Stomach (tissue), 9 donors: ENCODE data around the gene NECTIN4. TPM values are rescaled to one million over a fixed set of nuclear protein-coding genes. Genes with fewer than 3 reads are reported as not detected.
A peak's percentile ranks its signal among the peaks of the same experiment; 100 is the strongest.

Source experiments
- DNase-seq, 2 donors: peaks; one replicate each; pipeline versions ENCODE4 v3.0.0 to v3.0.0-alpha.2; 2013 to 2019
- H3K27ac ChIP-seq, 5 donors: fragments of 200-600 bp in 4 of 5; sonication (generic) in 4 of 5; one replicate each; pipeline ENCODE4 v1.5.1; 2013 to 2019; ENCODE audit warnings: mild to moderate bottlenecking in 1 of 5, moderate library complexity in 1 of 5
- H3K27me3 ChIP-seq, 3 donors: fragments of 200-600 bp; sonication (generic); one replicate each; pipeline ENCODE4 v1.5.1; 2017 to 2019; ENCODE audit warnings: mixed run types in 1 of 3
- H3K36me3 ChIP-seq, 4 donors: fragments of 200-600 bp; sonication (generic); 1 replicate in 3 of 4; 2 replicates in 1 of 4; pipeline ENCODE4 v1.5.1; 2016 to 2019
- H3K4me1 ChIP-seq, 4 donors: fragments of 200-600 bp; sonication (generic); one replicate each; pipeline ENCODE4 v1.5.1; 2016 to 2019
- H3K4me3 ChIP-seq, 4 donors: fragments of 200-600 bp; sonication (generic) in 3 of 4; one replicate each; pipeline ENCODE4 v1.5.1; 2016 to 2019; ENCODE audit warnings: mild to moderate bottlenecking in 1 of 4
- H3K9me3 ChIP-seq, 4 donors: fragments of 200-600 bp; sonication (generic); one replicate each; pipeline ENCODE4 v1.5.1; 2016 to 2019
- EP300 ChIP-seq: sonication (generic); formaldehyde crosslinking; IDR thresholded peaks from one replicate; pipeline ENCODE4 v1.6.1; 2017; ENCODE audit warnings: antibody characterized with exemption
- POLR2A ChIP-seq, 4 donors: fragments of 450-650 bp; IDR thresholded peaks; one replicate each; pipeline ENCODE4 v1.6.1; 2016; ENCODE audit warnings: antibody characterized with exemption in 4 of 4, control low read depth in 2 of 4, mild to moderate bottlenecking in 1 of 4, moderate library complexity in 1 of 4
- POLR2AphosphoS5 ChIP-seq, 3 donors: sonication (generic); formaldehyde crosslinking; IDR thresholded peaks; one replicate each; pipeline ENCODE4 v1.6.1; 2016; ENCODE audit warnings: antibody characterized with exemption in 3 of 3
- WGBS, 5 donors: extraction: QIAGEN DNeasy Blood & Tissue Kit in 3 of 5; methylation state at CpG; one replicate each; pipeline versions ENCODE4 v1.1.5 to v1.1.7; 2013 to 2018; 5-methylcytosine and 5-hydroxymethylcytosine counted together
- intact Hi-C: fragments of 100-400 bp; cut with DNase I; formaldehyde crosslinking; loops from one replicate; pipeline ENCODE4 v1.15.1; 2023; ENCODE audit warnings: low total_unique reads
- polyA plus RNA-seq, 3 donors: library from polyadenylated mRNA; stranded (reverse); fragments of 200-250 nt; gene quantifications; one replicate each; pipeline ENCODE4 v1.2.3, GENCODE V29; 2013
- total RNA-seq, 5 donors: library from RNA; depleted of rRNA; stranded (reverse); fragments of >200 nt; gene quantifications; one replicate each; pipeline versions ENCODE4 v1.1.0 to v1.2.3, GENCODE V29; 2014 to 2016
- TF ChIP-seq, protein P1 (sequence below), 7 experiments: fragments of 450-650 bp in 4 of 7; fragments of 200-600 bp in 3 of 7; sonication (generic) in 3 of 7; IDR thresholded peaks; one replicate each; pipeline ENCODE4 v1.5.1; 2016 to 2019; ENCODE audit warnings: antibody characterized with exemption in 7 of 7, control low read depth in 2 of 7, mild to moderate bottlenecking in 1 of 7
- donor health status: healthy with polysubstance abuse.
- donor health status: Bipolar disorder and iron deficiency.
- donor health status: healthy.

NECTIN4 gene
- total and polyA plus RNA-seq, 8 donors = 1.7 to 20.3 (median 5.5) TPM

DNA sequence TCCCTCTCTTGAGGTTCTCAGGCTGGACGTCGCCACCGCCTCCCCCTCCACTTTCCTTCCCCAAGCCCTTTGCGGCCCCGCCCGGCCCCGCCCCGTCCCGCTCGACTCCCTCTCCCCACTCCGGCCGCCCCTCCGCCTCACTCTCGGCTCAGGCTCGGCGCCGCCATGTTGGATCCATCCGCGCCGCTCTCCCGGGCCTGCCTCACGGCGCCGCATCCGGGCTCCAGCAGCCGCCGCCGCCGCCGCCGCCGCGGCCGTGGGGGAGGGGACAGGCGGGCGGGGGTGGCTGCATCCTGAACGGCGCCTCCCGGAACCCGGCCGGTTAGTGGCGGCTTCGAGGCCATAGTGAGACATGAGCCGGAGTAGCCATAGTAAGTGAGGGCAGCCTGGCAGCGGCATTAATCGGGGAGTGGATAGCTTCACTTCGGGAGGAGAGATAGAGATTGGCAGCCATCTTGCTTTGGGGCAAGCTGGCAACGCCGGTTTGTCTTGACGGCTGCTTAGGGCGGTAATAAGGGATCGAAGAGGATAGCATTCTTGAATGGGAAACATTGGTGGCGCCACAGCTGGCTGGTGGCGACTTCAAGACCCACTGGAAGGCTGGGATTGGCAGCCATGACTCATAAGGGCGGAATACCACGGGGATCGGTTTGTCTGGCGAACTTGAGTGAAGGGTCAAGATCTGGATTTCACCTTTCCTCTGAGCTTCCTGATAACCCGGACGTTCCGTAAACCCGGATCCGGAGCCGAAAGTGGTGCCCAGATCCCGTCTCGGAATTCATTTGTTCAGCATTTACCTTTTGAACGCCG lies 43.3 kb upstream of the NECTIN4 start, which contains the start of gene DEDD:
TSS of gene DEDD (minus strand) at position 258 of the 810 bp plus-strand sequence. CDS start 8,205 bp downstream, outside the sequence.
- Histone ChIP-seq H3K4me1 (peaks cover 28 to 64% (median 53%) of the 10 kb centered on the region in 4 donors), H3K27ac (peak within 1 kb of the TSS; percentile 90 to 97 (median 96)), H3K36me3 (peaks cover 14 to 28% (median 23%) of the 10 kb centered on the region in 4 donors), H3K4me3 (peak within 1 kb of the TSS; percentile 66 to 79 (median 74)), H3K9me3 (no peaks in the 10 kb centered on the region), H3K27me3 (no peaks in the 10 kb centered on the region)
- WGBS, 5 donors = 0 to 1% (median 0%) methylated on average over 54 to 68 of the region's 68 CpGs
- DNase-seq = peak; percentile 93 to 98
- TF ChIP-seq, protein P1, sequence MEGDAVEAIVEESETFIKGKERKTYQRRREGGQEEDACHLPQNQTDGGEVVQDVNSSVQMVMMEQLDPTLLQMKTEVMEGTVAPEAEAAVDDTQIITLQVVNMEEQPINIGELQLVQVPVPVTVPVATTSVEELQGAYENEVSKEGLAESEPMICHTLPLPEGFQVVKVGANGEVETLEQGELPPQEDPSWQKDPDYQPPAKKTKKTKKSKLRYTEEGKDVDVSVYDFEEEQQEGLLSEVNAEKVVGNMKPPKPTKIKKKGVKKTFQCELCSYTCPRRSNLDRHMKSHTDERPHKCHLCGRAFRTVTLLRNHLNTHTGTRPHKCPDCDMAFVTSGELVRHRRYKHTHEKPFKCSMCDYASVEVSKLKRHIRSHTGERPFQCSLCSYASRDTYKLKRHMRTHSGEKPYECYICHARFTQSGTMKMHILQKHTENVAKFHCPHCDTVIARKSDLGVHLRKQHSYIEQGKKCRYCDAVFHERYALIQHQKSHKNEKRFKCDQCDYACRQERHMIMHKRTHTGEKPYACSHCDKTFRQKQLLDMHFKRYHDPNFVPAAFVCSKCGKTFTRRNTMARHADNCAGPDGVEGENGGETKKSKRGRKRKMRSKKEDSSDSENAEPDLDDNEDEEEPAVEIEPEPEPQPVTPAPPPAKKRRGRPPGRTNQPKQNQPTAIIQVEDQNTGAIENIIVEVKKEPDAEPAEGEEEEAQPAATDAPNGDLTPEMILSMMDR (IDR thresholded peaks at IDR 0.05) = no peak
- TF ChIP-seq EP300 (peak; percentile 69), POLR2AphosphoS5 (IDR thresholded peaks at IDR 0.05) (peak; percentile 39 to 80 (median 59)), POLR2A (IDR thresholded peaks at IDR 0.05) (no peak)
- intact Hi-C loops = no loop called here

DNA sequence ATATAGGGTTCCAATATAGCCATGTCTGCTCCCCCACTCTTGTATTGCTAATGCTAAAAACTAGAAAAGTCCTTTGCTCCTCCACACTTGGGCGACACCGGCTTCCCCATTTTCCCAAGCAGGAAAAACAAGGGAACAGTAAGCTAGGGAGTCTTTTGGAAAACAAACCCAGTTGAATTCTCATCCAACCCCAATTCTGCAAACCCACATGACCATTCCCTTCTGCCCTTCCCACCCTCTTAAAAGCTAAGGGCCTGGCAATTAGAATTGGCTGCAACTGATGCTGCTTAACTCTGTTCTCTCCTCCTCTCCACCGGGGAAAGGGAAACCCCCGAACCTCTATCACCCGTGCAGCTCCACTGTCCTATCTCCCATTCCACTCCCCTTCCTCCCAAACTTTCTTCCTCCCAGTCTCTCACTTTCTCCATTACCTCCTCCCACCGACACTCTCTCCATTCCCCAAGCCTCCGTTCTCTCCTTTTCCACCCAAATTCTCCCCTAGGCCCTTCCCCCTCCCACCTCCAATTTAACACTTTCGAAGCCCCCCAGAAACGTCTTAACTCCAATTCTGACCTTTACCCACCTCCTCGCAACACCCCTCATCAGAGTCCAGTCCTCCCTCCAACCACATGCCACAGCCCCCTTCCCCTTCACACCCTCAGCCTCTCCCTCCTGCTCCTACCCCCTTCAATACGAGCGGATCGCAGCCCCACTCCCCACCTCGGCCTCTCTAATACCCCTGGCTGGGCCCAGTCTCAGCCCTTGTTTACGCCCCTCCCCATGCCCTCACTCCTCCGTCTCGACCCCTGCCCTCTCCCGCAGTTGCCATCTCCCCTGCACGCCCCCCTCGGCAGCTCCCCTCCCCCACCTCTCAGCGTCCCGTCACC lies 42.4 kb upstream of the NECTIN4 start:
- intact Hi-C loops = no loop called here
- DNase-seq = peak in 1 of 2 donors; percentile 54
- Histone ChIP-seq H3K27ac (peak overlapping the region; percentile 90 to 97 (median 96)), H3K9me3 (no peaks in the 10 kb centered on the region), H3K4me3 (peak overlapping the region; percentile 66 to 79 (median 74)), H3K36me3 (peaks cover 21 to 37% (median 32%) of the 10 kb centered on the region in 4 donors), H3K4me1 (peaks cover 28 to 71% (median 59%) of the 10 kb centered on the region in 4 donors), H3K27me3 (no peaks in the 10 kb centered on the region)
- TF ChIP-seq, protein P1 (IDR thresholded peaks at IDR 0.05) = no peak
- TF ChIP-seq EP300 (no peak), POLR2AphosphoS5 (IDR thresholded peaks at IDR 0.05) (no peak), POLR2A (IDR thresholded peaks at IDR 0.05) (no peak)
- 4 to 6% (median 5%) methylated on average over 22 of the region's 22 CpGs for WGBS, 5 donors

DNA sequence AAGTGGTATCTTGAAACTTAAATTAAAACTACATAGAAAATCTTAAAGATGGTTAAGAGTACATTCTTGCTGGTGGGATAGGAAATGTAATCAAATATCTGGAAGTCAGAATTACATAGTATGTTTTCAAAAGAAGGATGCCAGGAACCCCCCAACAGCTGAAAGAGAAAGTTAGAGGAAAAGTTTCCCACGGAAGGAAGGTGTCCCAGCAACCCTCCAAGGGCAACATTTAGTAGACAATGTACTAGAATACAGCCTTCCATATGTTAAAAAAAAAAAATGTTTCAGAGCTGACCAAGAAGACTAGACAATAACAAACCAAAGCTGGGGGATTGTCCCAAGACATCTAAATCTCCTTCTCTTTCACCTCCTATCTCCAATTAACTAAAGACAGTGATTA lies 40.9 kb upstream of the NECTIN4 start:
- Histone ChIP-seq H3K36me3 (peaks cover 28 to 52% (median 47%) of the 10 kb centered on the region in 4 donors), H3K27ac (peak overlapping the region in 1 of 5 donors; percentile 19), H3K4me1 (peaks cover 28 to 73% (median 61%) of the 10 kb centered on the region in 4 donors), H3K4me3 (no peak overlapping the region), H3K27me3 (no peaks in the 10 kb centered on the region), H3K9me3 (no peaks in the 10 kb centered on the region)
- no peak for DNase-seq
- TF ChIP-seq, protein P1 (IDR thresholded peaks at IDR 0.05) = no peak
- TF ChIP-seq POLR2AphosphoS5 (IDR thresholded peaks at IDR 0.05) (no peak), POLR2A (IDR thresholded peaks at IDR 0.05) (no peak), EP300 (no peak)
- intact Hi-C loops = no loop called here
- 26 to 61% (median 43%) methylated on average over 1 of the region's 1 CpG for WGBS, 5 donors
